GM18858 (cell line): ENCODE data around the gene LOC101059915.
"Not testable (repeated sequence)": the region's sequence is repeated elsewhere in the genome, so short reads cannot be mapped to it uniquely, and the experiment has no call there.

ENCODE experiments used
- ATAC-seq: cut with Tn5 transposase; IDR thresholded peaks from one replicate; pipeline ENCODE4 v1.9.1; 2021; ENCODE audit not compliant: unreplicated experiment

The LOC101059915 gene

GRCh38 chrX:71638409-71638808 is 28.9 kb upstream of the LOC101059915 start:
- no peak for ATAC-seq

- ATAC-seq, result no peak
Measured at GRCh38 chrX:71640002-71640401, 27.3 kb upstream of the LOC101059915 start.

DNA sequence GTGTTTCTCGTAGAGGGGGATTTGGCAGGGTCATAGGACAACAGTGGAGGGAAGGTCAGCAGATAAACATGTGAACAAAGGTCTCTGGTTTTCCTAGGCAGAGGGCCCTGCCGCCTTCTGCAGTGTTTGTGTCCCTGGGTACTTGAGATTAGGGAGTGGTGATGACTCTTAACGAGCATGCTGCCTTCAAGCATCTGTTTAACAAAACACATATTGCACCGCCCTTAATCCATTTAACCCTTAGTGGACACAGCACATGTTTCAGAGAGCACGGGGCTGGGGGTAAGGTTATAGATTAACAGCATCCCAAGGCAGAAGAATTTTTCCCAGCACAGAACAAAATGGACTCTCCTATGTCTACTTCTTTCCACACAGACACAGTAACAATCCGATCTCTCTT is 22.9 kb upstream of the LOC101059915 start:
- not testable (repeated sequence) for ATAC-seq

DNA sequence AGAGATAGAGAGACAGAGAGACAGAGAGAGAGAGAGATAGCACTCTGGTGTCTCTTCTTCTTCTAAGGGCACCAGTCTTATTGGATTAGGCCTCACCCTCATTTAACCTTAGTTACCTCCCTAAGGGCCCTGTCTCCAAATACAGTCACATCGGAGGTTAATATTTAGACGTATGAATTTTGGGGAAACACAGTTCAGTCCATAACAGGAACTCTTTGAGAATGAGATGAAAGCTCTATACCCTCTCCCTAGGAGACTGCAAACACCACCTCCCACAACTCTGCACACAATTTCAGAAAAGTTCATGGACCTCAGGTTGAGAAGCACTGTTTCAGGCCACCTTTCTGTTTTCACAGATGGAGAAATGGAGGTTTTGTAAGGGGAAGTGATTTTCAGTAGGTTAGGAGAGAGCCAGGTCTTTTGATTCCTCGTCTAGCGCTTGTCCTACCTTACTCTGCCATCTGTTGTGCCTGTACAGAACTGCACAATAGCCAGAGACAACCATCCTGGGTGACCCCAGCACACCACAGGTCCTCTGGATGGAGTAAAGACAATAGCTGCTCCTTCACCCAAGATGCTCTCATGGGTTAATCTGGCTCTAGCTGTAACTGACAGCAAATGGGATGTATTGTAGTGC is 16.9 kb upstream of the LOC101059915 start:
- peak; percentile 76 for ATAC-seq

- ATAC-seq, result no peak
Measured at GRCh38 chrX:71652405-71652804, 14.9 kb upstream of the LOC101059915 start.

DNA sequence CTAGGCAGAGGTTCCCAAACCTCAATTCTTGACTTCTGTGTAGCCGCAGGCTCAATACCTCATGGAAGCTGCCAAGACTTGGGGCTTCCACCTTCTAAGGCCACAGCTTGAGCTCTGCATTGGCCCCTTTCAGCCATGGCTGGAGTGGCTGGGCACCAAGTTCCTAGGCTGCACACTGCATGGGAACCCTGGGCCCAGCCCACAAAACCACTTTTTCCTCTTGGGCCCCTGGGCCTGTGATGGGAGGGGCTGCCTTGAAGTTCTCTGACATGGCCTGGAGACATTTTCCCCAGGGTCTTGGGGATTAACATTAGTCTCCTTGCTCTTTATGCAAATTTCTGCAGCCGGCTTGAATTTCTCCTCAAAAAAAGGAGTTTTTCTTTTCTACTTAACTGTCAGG is 14.0 kb upstream of the LOC101059915 start:
- ATAC-seq, result no peak

GRCh38 chrX:71657267-71657666 is 10.1 kb upstream of the LOC101059915 start:
- no peak for ATAC-seq

DNA sequence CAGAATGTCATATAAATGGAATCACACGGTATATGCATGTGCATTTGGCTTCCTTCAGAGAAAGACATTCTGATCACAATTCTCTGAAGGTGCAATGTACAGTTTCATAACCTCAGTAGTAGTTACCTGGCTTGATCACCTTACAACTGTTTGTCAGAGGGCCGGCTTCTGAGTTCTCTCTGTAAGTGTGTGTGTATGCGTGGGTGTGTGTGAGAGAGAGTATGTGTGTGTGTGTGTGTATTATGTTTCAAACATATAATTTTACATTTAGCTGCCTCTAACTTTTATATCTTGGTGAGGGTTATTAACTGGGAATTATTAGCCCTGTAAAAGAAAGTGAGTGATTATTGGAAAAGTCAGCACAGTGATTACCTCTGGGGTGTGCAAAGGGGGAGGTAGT is 8.0 kb upstream of the LOC101059915 start:
- ATAC-seq, result no peak

DNA sequence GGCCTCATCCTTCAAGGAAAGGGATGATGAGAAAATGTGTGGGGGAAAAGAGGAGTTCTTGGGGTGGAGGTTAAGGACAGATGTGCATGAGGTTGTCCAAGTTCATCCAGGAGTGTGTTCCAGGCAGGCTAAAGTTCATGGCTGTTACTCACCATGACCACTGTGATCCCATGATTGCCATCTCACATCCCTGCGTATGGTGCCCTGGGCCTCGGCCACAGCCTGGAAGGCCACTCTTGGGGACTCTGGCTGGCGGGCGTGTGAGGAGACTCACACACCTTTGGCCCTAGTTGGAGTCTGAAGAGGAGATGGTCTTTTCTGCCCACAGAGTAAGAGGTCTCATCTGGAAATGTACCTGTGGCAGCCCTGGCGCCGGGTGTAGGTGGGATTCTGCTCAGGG is 7.4 kb upstream of the LOC101059915 start:
- ATAC-seq, result no peak

GRCh38 chrX:71660562-71661416 is 6.6 kb upstream of the LOC101059915 start:
- no peak for ATAC-seq

DNA sequence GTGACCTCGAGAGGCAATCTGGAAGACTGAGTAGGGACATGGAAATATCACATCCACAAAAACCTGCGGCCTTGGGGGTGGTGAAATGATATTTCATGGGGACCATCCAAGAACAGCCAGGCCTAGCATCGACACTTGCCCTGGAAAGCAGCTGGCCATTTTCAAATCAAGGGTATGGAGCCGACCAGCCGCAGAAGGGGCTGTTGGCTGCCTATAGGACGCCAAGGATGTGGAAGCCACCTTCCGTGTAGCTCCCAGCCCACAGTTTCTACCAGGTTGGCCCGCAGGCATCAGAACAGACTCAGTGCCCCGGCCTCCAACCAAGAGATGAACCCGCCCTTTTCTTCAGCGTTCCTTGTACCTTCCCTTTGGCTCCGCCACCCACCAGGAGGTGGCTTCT is 5.4 kb upstream of the LOC101059915 start:
- ATAC-seq, result no peak

- ATAC-seq, result not testable (repeated sequence)
Measured at GRCh38 chrX:71662654-71663053, 4.7 kb upstream of the LOC101059915 start.

DNA sequence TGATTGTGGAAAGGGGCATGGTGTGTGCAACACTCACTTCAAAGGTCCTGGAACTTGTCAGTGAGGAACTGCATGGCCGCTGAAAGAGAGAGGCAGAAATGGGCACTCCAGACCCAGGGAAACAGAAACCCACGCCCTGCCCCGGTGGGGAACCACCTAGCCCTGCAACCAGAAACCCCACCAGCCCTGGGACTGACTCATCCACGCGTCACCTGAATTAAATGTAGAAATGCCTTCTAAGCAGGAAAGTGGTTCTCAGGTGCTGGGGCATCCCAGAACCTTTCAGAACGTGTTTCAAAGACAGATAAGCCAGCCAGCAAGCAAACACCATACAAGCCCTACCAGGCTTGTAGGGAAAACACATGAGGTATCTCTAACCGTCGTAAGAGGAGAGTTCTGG is 4.1 kb upstream of the LOC101059915 start:
- not testable (repeated sequence) for ATAC-seq

GRCh38 chrX:71664202-71664601 is 3.1 kb upstream of the LOC101059915 start:
- not testable (repeated sequence) for ATAC-seq

DNA sequence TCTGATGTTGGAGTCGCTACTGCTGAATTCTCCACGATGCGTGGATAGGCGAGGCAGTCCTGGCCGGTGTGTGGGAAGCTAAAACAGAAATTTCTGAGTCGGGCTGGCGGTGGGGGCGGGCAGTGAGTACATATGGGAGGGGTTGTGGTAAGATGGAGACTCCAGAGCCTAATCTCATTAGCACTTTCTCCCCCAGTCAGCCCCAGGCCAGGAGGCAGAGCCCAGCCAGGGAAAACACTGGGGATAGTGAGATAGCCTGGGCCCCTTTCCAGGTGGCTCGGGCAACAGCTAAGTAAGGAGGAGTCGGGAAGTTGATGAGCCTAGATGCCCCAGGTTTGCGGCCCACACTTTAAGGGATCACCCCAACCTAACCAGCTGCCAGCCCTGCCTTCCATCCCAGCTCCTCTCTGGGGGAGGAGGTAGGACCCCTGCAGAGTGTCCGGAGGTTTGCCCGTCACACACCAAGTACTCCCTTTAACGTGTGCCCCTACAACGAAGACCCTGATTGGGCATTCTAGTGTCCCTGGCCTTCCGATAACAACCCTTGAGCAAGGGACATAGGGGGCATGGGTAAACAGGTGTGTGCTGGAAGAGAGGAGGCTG is 2.4 kb upstream of the LOC101059915 start:
- no peak for ATAC-seq

DNA sequence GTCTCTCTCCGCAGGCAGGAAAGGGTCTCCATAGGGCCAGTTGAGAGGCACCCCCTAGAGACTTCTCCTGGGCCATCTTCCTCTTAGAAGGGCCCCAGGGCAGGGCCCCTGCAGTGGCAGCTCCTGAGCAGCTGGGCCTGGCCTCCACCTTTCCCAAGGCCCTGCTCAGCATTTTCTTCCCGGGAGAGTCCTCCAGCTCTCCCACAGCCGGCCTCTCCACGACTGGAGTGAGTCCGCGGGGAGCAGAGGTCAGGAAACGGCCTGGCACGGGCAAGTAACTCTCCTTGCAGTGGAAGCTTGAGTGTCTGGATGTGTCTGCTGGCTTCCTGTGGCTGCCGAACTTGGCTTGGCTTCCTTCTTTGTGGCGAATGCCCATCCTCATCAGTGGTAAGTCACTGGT is 1.6 kb upstream of the LOC101059915 start:
- ATAC-seq, result no peak

DNA sequence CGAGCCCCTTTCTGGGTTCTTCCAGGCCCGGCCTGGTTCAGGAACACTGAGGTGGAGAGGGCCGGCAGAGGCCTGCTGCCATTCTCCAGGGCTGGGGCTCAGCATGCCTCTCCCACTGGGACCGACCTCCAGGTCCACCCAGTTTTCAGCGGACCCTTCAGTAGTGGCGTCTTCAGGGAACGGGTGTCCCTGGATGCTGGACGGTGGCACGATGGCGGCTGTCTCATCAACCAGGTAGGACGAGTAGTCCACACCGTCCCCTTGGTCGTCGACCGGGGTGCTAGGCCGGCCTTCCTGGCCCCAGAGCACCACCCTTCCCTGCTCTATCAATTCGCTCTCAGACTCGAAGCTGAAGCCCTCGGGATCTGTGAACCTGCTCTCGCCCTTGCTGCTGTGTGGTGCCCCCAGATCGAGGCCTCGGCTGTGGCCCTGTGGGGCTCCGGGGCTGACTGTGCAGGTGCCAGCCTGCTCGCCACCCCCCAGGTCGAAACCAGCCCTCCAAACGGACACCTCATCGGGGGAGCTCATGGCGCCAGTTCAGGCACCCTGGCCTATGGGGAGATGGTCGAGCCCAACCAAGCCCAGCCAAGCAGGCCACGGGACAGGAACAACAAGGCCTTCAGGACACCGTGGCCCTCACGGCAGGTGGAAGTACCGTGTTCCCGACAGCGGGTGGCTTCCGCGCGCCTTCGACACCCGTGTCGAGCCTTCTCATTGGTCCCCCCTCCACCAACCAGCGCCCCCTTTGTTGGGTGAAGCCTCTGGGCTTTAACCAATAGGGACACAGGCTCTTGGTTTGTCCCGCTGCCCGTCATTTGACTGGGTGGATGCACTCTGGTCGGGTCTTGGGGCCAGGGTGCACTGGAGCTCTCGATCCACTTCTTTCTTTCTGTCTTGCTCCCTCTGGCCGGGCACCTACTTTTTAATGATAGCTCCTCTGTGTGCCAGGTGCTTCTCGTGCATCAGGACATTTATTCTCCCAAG is 814 bp upstream of the LOC101059915 start:
- ATAC-seq, result no peak

- no peak for ATAC-seq
Measured at GRCh38 chrX:71668248-71668595, 876 bp downstream of the LOC101059915 start.

GRCh38 chrX:71669492-71669891 is 2.1 kb downstream of the LOC101059915 start:
- ATAC-seq, result no peak

GRCh38 chrX:71669947-71670346 is 2.6 kb downstream of the LOC101059915 start:
- not testable (repeated sequence) for ATAC-seq
